SK-N-SH (cell line): ENCODE data around the gene USP48. TPM values are rescaled to one million over a fixed set of nuclear protein-coding genes. Genes with fewer than 3 reads are reported as not detected.

Experiments
- CTCF ChIA-PET: fragments of 300-600, 350-600 bp; formaldehyde crosslinking; extraction: SDS; loops from one replicate; lab custom pipeline; 2021; lab: Yijun Ruan, JAX
- POLR2A ChIA-PET: fragments of 350-600 bp; sonication (Branson Sonifier 250); formaldehyde crosslinking; extraction: SDS; loops from one replicate; lab custom pipeline; 2020; ENCODE audit warnings: antibody characterized with exemption, inconsistent platforms; lab: Yijun Ruan, JAX
- DNase-seq: peaks from one replicate; pipeline ENCODE4 v3.0.0; 2012
- H2AFZ ChIP-seq: fragments of 200-600 bp; sonication (generic); 2 replicates; pipeline ENCODE4 v1.8.1; 2016; ENCODE audit warnings: antibody characterized with exemption, mild to moderate bottlenecking, low read depth
- H3F3A ChIP-seq: fragments of 200-600 bp; sonication (generic); replicated peaks from 2 replicates; pipeline ENCODE3; 2016; ENCODE audit warnings: antibody characterized with exemption, mild to moderate bottlenecking; ENCODE audit not compliant: insufficient read depth
- H3K27ac ChIP-seq, 2 experiments: fragments of 200-500 bp in 1 of 2; fragments of 200-600 bp in 1 of 2; sonication (Bioruptor generic) in 1 of 2; sonication (generic), shearing (Covaris generic) in 1 of 2; 2 replicates each; pipeline versions ENCODE4 v1.5.1 to v1.6.1; 2014 to 2016; ENCODE audit warnings: low read depth in 2 of 2, inconsistent platforms in 1 of 2, low read length in 1 of 2, mild to moderate bottlenecking in 1 of 2, mixed read lengths in 1 of 2
- H3K27me3 ChIP-seq: fragments of 200-600 bp; sonication (generic), shearing (Covaris generic); 2 replicates; pipeline ENCODE4 v1.6.1; 2016; ENCODE audit warnings: mixed run types; ENCODE audit not compliant: insufficient read depth
- H3K36me3 ChIP-seq, 2 experiments: fragments of 200-500 bp in 1 of 2; fragments of 200-600 bp in 1 of 2; sonication (Bioruptor generic) in 1 of 2; sonication (generic) in 1 of 2; replicated peaks in 1 of 2; 2 replicates each; pipeline versions ENCODE3 to v1.5.1; 2014 to 2016; ENCODE audit warnings: low read length in 1 of 2, mild to moderate bottlenecking in 1 of 2; ENCODE audit not compliant: insufficient read depth in 2 of 2, control insufficient read depth in 1 of 2
- H3K4me1 ChIP-seq, 2 experiments: fragments of 200-500 bp in 1 of 2; fragments of 200-600 bp in 1 of 2; sonication (Bioruptor generic) in 1 of 2; sonication (generic), shearing (Covaris generic) in 1 of 2; 2 replicates each; pipeline versions ENCODE4 v1.5.1 to v1.6.1; 2014 to 2016; ENCODE audit warnings: low read depth in 1 of 2, low read length in 1 of 2, mixed run types in 1 of 2; ENCODE audit not compliant: insufficient read depth in 2 of 2, control insufficient read depth in 1 of 2
- H3K4me2 ChIP-seq: fragments of 200-600 bp; sonication (generic), shearing (Covaris generic); 2 replicates; pipeline ENCODE4 v1.6.1; 2017; ENCODE audit warnings: mixed run types
- H3K4me3 ChIP-seq, 2 experiments: fragments of 200-500 bp in 1 of 2; fragments of 200-600 bp in 1 of 2; sonication (Bioruptor generic) in 1 of 2; sonication (generic), shearing (Covaris generic) in 1 of 2; 2 replicates each; pipeline versions ENCODE4 v1.5.1 to v1.8.1; 2014 to 2016; ENCODE audit warnings: low read depth in 2 of 2, inconsistent platforms in 1 of 2, low read length in 1 of 2, mild to moderate bottlenecking in 1 of 2, mixed read lengths in 1 of 2, moderate library complexity in 1 of 2
- H3K79me2 ChIP-seq: fragments of 200-600 bp; sonication (generic); 2 replicates; pipeline ENCODE4 v1.8.1; 2017; ENCODE audit warnings: mild to moderate bottlenecking; ENCODE audit not compliant: insufficient read depth
- H3K9ac ChIP-seq: fragments of 200-600 bp; sonication (generic); 2 replicates; pipeline ENCODE4 v1.6.1; 2017; ENCODE audit warnings: mixed run types
- H3K9me2 ChIP-seq: fragments of 200-600 bp; sonication (generic); 2 replicates; pipeline ENCODE4 v1.6.1; 2017; ENCODE audit warnings: mixed run types
- H3K9me3 ChIP-seq: fragments of 200-600 bp; sonication (generic); 2 replicates; pipeline ENCODE4 v1.6.1; 2017; ENCODE audit warnings: mixed run types, mild to moderate bottlenecking, moderate library complexity
- H4K20me1 ChIP-seq: fragments of 200-600 bp; sonication (generic); 2 replicates; pipeline ENCODE4 v1.6.1; 2017; ENCODE audit warnings: mild to moderate bottlenecking, mixed run types; ENCODE audit not compliant: insufficient read depth
- ELF1 ChIP-seq: IDR thresholded peaks from 2 replicates; pipeline ENCODE4 v1.4.0; 2012
- EP300 ChIP-seq, 2 experiments: IDR thresholded peaks; 2 replicates each; pipeline versions ENCODE4 v1.4.0 to v1.6.1; 2012; ENCODE audit warnings: borderline replicate concordance in 1 of 2, low read depth in 1 of 2, low read length in 1 of 2
- FOSL2 ChIP-seq: IDR thresholded peaks from 2 replicates; pipeline ENCODE4 v1.4.0; 2012; ENCODE audit warnings: low read depth, mild to moderate bottlenecking, moderate library complexity, borderline replicate concordance
- FOXM1 ChIP-seq: IDR thresholded peaks from 2 replicates; pipeline ENCODE4 v1.4.0; 2012; ENCODE audit warnings: low read depth, mild to moderate bottlenecking
- GABPA ChIP-seq: IDR thresholded peaks from 2 replicates; pipeline ENCODE4 v1.4.0; 2012; ENCODE audit warnings: low read depth, mild to moderate bottlenecking
- MXI1 ChIP-seq: IDR thresholded peaks from 2 replicates; pipeline ENCODE4 v1.6.1; 2012; ENCODE audit warnings: mild to moderate bottlenecking, low read depth, low read length, improper control_type of control experiment
- NFIC ChIP-seq: IDR thresholded peaks from 2 replicates; pipeline ENCODE4 v1.4.0; 2012; ENCODE audit warnings: borderline replicate concordance
- NRF1 ChIP-seq: IDR thresholded peaks from 2 replicates; pipeline ENCODE4 v1.6.1; 2012; ENCODE audit warnings: low read depth, mild to moderate bottlenecking, low read length
- RAD21 ChIP-seq: IDR thresholded peaks from 2 replicates; pipeline ENCODE4 v1.6.1; 2012; ENCODE audit warnings: mild to moderate bottlenecking, low read length
- RXRA ChIP-seq: IDR thresholded peaks from 2 replicates; pipeline ENCODE4 v1.4.0; 2012; ENCODE audit warnings: low read depth, mild to moderate bottlenecking, borderline replicate concordance
- SIN3A ChIP-seq: IDR thresholded peaks from 2 replicates; pipeline ENCODE4 v1.6.1; 2012; ENCODE audit warnings: low read depth, mild to moderate bottlenecking, low read length, moderate library complexity, borderline replicate concordance
- SMC3 ChIP-seq: IDR thresholded peaks from 2 replicates; pipeline ENCODE4 v1.6.1; 2012; ENCODE audit warnings: low read depth, low read length, improper control_type of control experiment
- TAF1 ChIP-seq: IDR thresholded peaks from 2 replicates; pipeline ENCODE4 v1.6.1; 2012; ENCODE audit warnings: low read depth, mild to moderate bottlenecking, low read length, moderate library complexity, borderline replicate concordance
- TCF12 ChIP-seq: IDR thresholded peaks from 2 replicates; pipeline ENCODE4 v1.4.0; 2012
- TEAD4 ChIP-seq: IDR thresholded peaks from 2 replicates; pipeline ENCODE4 v1.4.0; 2012; ENCODE audit warnings: mild to moderate bottlenecking, borderline replicate concordance; ENCODE audit not compliant: insufficient read depth
- USF1 ChIP-seq: IDR thresholded peaks from 2 replicates; pipeline ENCODE4 v1.4.0; 2012; ENCODE audit warnings: low read depth, borderline replicate concordance
- WGBS: methylation state at CpG from one replicate; pipeline ENCODE4 v1.1.6; 2017; ENCODE audit warnings: low lambda C conversion rate; 5-methylcytosine and 5-hydroxymethylcytosine counted together
- polyA plus RNA-seq, 3 experiments: library from polyadenylated mRNA; depleted of rRNA; stranded (reverse); fragments of >200 nt; gene quantifications; 2 replicates each; pipeline ENCODE4 v1.2.3, GENCODE V29; 2012
- TF ChIP-seq, protein P1 (sequence below): IDR thresholded peaks from 2 replicates; pipeline ENCODE4; 2012
- TF ChIP-seq, protein P2 (sequence below): fragments of 200-600 bp; sonication (generic); IDR thresholded peaks from 2 replicates; pipeline ENCODE4 v1.6.1; 2017; ENCODE audit warnings: antibody characterized with exemption, mild to moderate bottlenecking, moderate library complexity
- TF ChIP-seq, protein P3 (sequence below): fragments of 150-350 bp; IDR thresholded peaks from 2 replicates; pipeline ENCODE4 v1.6.1; 2016; ENCODE audit warnings: mild to moderate bottlenecking, low read depth, low read length

Gene USP48
- polyA plus RNA-seq, 1 of the 3 experiments (the other 2 are of a cell fraction) = 13.6 TPM

- H3K4me2 ChIP-seq = no peak overlapping the region
- no peak overlapping the region for H3K9ac ChIP-seq
- no peaks in the 10 kb centered on the region for H3K9me2 ChIP-seq
- H4K20me1 ChIP-seq = no peaks in the 10 kb centered on the region
- 40% methylated on average over 2 of the region's 2 CpGs for WGBS
- CTCF ChIA-PET = interaction anchor here (1.4 to 2.7 kb wide), 2 partner anchors 10 to 279 kb away, joined by 3 to 18 read pairs; no protein-coding TSS in a partner anchor
- no peak overlapping the region for H3K27ac ChIP-seq
- no peaks in the 10 kb centered on the region for H3K79me2 ChIP-seq
- no peak overlapping the region for H3K4me3 ChIP-seq
- peaks cover 10% of the 10 kb centered on the region for H3K27me3 ChIP-seq
- DNase-seq = no peak
- no peak overlapping the region for H2AFZ ChIP-seq
- POLR2A ChIA-PET = no interaction called here
- H3K36me3 ChIP-seq = no peaks in the 10 kb centered on the region
- H3K9me3 ChIP-seq = no peaks in the 10 kb centered on the region
- H3K4me1 ChIP-seq = peaks cover 0 to 11% of the 10 kb centered on the region in 2 experiments; a peak in 1 of 4 replicates
- H3F3A ChIP-seq = no peaks in the 10 kb centered on the region
- TF ChIP-seq RXRA (no peak), USF1 (no peak), TEAD4 (no peak), FOXM1 (no peak), RAD21 (no peak), TCF12 (no peak), SMC3 (no peak), NRF1 (no peak), SIN3A (no peak), TAF1 (no peak), FOSL2 (no peak), GABPA (no peak), NFIC (no peak), ELF1 (no peak), MXI1 (no peak), EP300 (IDR thresholded peaks at IDR 0.05; ENCODE audit: borderline replicate concordance in 1 of 2, low read depth in 1 of 2, low read length in 1 of 2) (no peak)
- TF ChIP-seq, protein P1, sequence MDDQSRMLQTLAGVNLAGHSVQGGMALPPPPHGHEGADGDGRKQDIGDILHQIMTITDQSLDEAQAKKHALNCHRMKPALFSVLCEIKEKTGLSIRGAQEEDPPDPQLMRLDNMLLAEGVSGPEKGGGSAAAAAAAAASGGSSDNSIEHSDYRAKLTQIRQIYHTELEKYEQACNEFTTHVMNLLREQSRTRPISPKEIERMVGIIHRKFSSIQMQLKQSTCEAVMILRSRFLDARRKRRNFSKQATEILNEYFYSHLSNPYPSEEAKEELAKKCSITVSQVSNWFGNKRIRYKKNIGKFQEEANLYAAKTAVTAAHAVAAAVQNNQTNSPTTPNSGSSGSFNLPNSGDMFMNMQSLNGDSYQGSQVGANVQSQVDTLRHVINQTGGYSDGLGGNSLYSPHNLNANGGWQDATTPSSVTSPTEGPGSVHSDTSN = no peak
- TF ChIP-seq, protein P2, sequence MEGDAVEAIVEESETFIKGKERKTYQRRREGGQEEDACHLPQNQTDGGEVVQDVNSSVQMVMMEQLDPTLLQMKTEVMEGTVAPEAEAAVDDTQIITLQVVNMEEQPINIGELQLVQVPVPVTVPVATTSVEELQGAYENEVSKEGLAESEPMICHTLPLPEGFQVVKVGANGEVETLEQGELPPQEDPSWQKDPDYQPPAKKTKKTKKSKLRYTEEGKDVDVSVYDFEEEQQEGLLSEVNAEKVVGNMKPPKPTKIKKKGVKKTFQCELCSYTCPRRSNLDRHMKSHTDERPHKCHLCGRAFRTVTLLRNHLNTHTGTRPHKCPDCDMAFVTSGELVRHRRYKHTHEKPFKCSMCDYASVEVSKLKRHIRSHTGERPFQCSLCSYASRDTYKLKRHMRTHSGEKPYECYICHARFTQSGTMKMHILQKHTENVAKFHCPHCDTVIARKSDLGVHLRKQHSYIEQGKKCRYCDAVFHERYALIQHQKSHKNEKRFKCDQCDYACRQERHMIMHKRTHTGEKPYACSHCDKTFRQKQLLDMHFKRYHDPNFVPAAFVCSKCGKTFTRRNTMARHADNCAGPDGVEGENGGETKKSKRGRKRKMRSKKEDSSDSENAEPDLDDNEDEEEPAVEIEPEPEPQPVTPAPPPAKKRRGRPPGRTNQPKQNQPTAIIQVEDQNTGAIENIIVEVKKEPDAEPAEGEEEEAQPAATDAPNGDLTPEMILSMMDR = no peak
- TF ChIP-seq, protein P3, sequence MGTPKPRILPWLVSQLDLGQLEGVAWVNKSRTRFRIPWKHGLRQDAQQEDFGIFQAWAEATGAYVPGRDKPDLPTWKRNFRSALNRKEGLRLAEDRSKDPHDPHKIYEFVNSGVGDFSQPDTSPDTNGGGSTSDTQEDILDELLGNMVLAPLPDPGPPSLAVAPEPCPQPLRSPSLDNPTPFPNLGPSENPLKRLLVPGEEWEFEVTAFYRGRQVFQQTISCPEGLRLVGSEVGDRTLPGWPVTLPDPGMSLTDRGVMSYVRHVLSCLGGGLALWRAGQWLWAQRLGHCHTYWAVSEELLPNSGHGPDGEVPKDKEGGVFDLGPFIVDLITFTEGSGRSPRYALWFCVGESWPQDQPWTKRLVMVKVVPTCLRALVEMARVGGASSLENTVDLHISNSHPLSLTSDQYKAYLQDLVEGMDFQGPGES = no peak
Observed at GRCh38 chr1:21649315-21649714, 133.6 kb downstream of the USP48 start.
